Activated T-cell treated with anti-CD3 and anti-CD28 coated beads, Interleukin-2, amount 50 U/mL, for 48 hours (primary cell): ENCODE data around the gene ASCL2.

Experiments used
- DNase-seq, 2 experiments: peaks; one replicate each; pipeline ENCODE4 v3.0.0-alpha.2; 2020

ASCL2 gene

DNA sequence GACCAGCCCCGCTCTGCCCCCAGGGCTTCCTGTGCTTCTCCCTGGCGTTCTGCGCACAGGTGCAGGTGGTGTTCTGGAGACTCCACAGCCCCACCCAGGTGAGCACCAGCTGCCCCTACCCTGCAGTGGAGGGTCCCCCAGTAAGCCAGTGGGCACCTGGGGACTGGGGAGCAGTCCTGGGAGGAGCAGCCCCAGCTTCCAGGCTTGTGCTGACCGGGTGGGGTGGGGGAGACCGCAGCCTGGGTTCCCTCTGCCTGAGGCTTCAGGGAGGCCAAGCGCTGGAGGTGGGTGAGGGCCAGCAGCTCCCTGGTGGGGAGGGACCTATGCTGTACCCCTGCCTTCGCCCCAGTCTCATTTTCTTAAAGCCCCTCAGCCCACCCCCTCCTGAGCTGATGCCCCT, 38.3 kb upstream of the ASCL2 start:
- no peak for DNase-seq

DNA sequence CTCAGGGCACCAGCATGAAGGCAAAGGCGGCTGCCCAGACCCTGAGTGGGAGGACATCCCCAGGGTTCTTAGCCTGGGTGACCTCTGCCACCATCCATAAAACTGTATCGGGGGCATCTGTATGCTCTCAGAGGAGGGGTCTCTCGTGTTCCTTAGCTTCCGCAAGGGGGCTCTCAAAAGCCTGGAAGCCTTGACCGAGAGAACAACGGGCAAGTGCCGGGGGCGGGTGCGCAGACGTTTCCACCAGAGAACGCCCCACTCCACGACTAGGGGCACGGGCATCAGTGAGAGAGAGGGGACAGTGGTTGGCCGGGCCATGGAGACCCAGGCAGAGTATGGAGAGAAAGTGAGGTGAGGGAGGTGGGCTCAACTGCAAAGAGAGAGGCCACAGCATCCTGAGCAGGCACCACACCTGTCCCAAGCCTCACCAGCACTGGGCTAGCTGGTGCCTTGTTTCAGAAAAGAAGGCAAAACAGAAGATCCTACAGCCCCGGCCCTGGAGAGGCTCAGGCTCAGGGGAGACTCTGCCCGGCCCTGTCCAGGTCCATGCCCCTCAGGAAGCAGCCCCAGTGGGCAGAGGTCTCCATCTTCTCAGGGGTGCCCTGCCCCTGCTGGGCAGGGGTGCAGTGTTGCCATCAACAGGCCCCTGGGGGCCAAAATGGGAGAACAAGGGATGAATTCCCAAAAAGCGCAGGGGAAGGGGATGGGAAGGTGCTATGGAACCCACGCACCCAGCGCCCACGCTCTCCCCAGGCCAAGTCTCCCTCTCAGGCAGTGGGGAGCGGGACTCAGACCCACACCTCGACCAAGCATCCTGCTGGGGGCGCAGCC, 37.3 kb upstream of the ASCL2 start:
- DNase-seq, result no peak

DNA sequence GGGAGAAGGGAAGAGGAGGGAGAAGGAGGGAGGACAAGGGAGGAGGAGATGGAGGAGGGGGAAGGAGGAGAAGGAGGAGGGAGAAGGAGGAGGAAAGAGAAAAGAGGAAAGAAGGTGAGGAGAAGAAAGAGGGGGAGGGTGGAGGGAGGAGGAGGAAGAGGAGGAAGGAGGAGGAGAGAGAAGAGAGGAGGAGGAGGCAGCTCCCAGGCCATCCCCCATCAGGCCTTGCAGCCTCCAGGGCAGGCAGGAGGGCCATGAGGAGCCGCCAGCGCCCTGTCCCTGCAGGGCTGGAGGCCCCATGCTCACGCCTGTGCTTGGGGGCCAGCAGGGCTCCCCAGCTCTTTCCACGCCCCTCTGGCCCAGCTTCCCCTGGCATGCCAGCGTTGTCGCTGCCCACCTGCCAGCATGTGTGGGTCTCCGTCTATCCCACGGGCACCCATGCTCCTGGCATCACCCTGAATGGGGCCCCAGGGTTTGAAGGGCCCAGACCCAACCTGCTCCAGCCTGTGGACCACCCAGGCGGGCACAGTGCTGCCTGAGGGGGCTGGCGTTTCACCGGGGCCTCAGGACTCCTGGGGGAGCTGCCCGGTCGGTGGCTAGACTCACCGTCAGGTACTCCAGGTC, 36.6 kb upstream of the ASCL2 start:
- no peak for DNase-seq

DNA sequence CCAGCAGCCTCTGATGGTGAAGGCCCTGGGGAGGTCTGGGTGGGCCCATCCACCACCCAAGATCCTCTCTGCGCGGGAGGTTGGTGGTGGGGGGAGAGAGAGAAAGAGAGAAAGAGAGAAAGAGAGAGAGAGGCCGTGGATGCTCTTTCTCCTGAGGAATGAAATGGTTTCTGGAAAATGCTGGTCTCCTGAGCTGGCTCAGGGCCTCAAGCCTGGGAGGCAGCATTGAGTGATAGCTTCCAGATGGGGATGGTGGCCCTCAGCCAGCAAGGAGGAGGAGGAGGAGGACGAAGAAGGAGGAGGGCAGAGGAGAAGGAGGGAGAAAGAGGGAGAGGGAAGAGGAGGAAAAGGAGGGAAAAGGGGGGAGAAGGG, 36.0 kb upstream of the ASCL2 start:
- DNase-seq, result no peak

DNA sequence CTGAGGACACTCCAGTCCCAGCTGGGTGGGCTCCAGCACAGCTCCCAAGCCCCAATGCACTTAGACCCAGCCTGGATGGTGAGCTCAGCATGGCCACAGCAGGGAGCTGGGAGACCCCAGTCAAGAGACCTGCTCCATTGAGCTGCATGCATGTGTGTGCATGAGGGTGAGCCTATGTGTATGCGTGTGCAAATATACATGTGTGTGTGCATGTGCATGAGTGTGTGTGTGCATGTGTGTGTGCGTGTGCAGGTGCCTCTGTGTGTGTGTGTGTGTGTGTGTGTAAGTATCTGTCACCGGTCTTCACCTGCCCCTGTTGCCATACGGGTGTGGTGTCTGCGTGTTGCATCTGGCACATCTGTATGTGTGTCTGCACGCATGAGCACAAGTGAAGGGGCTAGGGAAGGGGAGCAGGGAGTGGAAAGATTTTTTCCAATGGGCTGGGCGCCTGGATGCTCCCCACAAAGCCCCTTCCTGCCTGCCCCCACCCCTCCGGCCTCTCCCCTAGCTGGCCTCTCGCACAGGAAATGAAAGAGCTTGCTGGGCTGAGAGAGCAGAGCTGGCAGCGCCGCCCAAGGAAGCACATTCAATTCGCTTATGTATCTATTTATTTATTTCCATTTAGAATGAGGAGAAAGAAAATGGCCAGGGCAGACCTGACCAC, 35.5 kb upstream of the ASCL2 start:
- peak; percentile 59 to 62 for DNase-seq

DNA sequence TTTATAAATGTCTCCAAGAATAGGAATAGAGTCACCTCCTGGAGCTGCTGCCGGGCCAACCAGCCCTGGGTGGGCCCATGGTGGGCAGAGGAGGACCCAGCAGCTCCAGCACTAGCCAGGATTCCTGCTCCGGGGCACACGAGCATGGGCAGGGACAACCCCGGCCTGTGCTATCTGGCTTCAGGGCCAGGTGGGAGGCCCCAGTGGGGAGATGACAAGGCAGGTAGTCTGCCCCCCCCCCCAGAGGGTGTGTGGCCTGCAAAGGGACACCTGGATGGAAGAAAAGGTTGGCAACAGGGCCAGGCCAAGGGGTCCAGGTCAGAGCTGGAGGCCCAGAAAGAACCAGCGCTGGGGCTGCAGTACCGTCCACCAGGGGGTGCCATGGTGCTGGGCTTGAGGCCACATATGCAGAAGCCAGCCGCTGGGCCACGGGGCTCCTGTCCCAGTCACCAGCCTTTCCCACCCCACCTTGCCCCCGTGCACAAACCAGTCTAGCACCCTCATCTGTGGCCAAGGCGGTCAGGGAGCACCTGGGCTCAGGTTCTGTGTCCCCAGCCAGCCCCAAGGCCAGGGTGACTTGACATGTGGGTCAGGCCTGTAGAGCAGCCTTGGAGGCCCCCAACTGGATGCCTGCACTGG, 34.9 kb upstream of the ASCL2 start:
- peak; percentile 91 to 93 for DNase-seq

DNA sequence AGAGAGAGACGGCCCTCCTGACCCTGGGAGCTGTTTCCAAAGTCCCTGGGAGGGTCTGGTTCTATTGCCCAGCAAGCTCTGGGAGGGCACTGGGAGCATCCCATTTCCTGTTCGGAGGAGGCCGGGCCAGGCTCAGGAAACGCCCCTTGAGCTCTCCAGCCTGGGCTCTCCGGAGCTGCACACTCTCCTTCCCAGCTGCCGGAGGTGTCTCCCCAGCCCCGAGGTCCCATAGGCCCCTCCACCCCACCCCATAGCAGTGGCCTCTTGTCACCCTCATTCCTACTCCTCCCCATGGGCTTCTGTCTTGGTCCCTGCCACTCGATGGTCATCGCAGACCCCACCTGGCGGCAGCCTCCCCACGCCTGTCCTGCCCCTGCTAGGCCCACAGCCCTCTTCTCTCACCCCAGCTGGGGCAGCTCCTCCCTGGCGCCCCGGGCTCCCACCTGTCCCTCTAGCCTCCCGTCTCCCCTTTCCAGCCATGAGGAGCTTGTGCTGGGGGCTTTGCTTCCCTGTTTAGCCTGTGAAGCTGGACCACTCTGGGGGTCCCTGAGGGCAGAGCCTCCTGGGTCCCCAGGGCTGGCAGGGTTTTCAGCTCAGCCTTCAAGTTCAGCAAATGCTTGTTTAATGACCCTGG, 34.2 kb upstream of the ASCL2 start:
- peak in 1 of 2 experiments; percentile 36 for DNase-seq

DNA sequence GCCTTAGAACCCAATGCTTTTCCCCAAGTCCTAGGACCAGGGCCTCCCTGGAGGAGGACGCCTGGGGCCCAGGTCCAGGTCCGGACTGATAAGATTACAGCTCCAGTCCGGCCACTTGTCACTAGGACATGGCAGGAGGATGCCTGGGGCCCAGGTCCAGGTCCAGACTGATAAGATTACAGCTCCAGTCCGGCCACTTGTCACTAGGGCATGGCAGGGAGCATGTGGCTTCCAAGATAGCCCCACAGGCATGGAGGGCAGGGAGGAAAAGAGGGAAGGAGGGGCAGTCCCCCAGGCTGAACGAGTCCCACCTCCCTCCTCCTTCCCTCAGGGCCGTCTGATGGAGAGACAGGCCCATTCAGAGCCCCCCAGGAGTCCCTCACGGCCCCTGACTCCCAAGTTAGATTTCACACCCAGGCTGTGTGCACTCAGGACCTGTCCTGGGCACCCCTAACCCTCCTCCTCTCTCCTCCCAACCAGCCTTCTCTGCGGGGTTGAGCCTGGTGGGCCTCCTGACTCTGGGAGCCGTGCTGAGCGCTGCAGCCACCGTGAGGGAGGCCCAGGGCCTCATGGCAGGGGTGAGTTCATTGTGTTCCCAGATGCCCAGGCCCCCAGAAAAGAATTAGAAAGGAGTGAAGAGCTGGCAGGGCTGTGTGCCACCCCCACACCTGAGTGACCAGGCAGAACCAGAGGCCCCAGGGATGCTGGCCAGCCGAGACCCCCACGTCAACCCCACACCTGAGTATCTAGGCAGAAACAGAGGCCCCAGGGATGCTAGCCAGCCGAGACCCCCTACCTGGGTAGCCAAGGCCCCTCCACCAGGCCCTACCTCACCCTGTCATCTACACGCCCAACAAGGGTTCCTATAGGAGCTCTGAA, 33.5 kb upstream of the ASCL2 start:
- peak; percentile 24 to 27 for DNase-seq

DNA sequence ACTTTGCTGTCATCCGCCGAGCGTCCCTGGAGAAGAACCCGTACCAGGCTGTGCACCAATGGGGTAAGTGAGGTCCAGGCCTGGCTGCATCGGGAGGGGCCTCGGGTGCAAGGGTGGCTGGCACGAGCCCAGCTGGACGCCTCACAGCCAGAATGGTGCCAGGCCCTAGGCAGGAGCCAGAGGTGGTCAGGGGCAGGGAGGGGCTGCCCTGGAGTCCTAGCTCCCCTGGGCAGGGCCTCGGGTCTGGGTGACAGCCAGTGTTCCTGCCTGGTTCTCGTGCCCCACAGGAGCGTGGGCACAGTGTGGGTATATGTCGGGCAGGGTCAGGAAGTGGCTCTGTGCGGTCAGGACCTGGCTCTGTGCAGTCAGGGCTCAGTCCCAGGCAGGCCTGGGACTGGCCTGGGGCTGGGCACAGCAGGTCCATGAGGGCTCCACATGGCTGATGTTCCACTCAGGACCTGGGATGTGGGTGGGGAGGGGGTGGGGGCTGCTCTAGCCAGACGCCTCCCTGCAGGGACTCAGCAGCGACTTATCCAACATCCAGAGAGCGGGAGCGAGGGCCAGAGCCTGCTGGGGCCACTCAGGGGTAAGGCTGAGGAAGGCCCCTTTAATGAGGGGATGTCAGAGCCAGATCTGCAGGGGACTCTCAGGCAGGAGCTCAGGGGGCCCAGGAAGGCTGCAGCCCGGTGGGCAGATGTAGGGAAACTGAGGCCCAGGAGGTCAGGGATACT, 32.7 kb upstream of the ASCL2 start:
- peak; percentile 44 to 45 for DNase-seq

DNA sequence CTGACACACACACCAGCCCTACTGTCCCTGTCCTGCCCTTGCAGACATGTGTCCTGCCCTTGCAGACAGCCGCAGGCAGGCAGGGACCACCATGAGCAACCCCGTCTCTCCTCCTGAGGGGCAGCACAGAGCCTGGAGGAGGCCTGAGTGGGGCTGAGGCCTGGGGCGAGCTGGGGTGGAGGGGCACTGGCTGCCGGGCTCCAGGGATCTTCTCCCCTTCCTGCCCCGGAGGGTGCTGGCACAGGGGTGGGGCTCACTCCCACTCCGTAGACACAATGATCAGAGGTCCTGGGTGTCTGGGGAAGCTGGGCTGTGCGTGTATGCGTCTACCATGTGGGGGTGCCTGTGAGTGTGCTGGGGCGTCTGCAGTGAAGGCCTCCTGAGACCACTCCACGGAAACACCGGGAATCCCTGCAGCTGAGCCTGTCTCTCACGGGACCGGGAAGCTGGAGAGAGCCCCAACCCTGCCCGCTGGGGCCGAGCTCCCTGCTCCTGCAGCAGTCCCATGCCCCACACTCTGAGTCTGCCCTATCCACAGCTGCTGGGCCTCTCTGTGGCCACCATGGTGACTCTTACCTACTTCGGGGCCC, 32.0 kb upstream of the ASCL2 start:
- DNase-seq, result peak; percentile 59 to 65

DNA sequence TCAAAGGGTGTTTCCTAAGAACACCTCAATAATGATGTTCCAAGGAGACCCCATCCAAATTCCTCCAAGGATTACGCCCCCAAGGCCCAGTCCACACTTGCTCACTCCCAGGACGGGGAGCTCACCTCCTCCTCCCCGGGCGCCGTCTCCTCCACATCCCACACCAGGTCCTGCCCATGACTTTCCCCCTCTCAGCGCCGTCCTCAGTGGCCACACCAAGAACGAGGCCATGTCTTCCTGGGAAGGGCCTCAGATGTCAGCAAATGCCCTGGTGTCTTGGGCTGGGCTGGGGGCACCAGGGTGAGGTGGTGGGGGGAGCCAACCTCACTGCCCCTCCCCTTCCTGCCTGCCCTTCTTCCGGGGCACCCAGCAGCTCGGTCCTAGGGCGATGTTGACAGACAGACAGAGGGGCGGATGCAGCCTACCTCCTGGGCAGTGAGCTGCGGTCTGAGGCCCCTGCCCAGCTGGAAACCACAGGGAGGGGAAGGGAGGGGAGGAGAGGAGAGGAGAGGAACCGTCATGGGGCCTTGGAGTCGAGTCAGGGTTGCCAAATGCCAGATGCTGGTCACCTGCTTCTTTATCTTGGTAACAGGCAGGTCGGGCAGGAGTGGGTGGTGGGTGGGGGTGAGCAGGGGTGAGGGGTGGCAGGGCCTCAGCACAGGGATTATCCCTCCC, 31.4 kb upstream of the ASCL2 start, which contains the start of the genes C11orf21 and TSPAN32:
TSS of gene C11orf21 (minus strand) at position 288 of the 675 bp plus-strand sequence. CDS start at position 178, 110 bp downstream.
TSS of gene TSPAN32 (plus strand) at position 383 of the 675 bp plus-strand sequence. CDS start at position 520, 137 bp downstream.
- peak; percentile 67 to 76 for DNase-seq

DNA sequence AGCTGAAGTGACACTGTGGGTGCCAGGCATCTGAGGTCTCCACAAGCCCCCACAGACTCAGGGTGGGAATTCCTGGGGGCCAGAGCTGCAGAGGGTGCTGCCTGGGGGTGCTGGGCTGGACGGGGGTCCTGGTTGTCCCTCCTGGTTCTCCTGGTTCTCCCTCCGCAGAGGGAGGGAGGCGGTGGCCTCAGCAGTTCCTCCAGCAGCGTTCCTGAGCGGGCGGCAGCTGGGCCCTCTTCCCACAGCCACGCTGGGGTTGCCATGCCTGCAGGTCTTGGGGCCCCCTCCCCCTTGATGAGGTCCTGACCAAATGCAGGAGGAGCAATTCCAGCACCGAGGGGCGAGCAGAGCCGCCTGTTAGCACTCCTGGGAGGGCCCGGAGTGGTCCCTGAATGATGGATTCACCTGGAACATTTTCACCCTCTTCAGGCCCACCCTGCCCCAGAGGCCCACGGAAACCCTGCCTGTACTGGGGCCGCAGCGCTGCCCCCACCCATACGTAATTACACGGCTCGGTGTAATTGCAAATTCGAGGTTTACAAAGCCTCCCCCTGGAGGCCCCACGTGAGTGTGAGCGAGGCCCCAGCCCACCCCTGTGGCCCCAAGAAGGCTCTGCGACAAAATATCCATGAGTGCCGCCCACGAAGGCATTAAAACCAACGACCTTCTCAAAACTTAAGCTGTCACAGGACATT, 30.7 kb upstream of the ASCL2 start:
- DNase-seq, result peak; percentile 37 to 41

DNA sequence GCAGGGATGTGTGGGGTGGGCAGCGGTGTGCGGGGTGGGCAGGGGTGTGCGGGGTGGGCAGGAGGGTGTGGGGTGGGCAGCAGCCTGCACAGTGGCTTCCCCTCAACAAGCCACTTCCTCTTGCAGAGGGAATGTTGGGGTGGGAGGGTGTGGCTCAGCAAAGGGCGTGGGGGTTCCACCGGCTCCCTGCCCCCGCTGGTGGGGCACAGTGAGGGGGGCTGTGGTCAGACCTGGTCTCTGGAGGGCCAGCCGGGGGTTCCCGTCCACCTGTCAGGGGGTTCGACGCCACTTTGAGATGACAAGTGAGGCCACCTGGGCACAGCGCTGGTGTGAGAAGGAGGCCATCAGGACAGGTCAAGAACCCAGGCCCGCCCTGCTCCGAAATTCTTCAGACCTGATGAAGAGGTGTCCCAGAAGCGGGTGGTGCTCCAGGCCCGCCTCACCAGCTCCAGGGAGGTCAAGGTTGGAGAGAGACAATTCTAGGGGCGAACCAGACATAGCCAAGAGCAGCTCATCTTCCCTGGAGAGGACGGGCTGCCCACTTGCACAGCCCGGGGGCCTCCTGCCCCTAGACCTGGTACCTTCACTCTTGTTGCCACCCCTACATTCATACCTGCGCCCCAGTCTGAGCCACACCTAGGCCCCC, 30.0 kb upstream of the ASCL2 start:
- DNase-seq, result peak; percentile 31 to 35

DNA sequence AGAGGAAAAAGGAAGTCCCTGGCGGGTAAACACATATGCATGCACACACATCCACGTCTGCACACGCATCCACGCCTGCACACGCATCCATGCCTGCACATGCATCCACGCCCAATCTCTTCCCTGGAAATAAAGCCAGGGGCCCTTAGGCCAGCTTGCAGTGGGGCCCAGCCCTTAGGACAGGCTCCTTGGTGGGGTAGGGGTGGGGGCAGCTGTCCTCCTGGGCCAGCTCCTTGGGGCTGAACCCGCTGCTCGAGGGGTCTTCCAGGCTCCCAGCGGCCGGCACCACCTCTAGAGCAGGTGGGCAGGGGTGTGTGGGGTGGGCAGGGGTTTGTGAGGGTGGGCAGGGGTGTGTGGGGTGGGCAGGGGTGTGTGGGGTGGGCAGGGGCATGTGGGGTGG, 29.4 kb upstream of the ASCL2 start:
- DNase-seq, result no peak

DNA sequence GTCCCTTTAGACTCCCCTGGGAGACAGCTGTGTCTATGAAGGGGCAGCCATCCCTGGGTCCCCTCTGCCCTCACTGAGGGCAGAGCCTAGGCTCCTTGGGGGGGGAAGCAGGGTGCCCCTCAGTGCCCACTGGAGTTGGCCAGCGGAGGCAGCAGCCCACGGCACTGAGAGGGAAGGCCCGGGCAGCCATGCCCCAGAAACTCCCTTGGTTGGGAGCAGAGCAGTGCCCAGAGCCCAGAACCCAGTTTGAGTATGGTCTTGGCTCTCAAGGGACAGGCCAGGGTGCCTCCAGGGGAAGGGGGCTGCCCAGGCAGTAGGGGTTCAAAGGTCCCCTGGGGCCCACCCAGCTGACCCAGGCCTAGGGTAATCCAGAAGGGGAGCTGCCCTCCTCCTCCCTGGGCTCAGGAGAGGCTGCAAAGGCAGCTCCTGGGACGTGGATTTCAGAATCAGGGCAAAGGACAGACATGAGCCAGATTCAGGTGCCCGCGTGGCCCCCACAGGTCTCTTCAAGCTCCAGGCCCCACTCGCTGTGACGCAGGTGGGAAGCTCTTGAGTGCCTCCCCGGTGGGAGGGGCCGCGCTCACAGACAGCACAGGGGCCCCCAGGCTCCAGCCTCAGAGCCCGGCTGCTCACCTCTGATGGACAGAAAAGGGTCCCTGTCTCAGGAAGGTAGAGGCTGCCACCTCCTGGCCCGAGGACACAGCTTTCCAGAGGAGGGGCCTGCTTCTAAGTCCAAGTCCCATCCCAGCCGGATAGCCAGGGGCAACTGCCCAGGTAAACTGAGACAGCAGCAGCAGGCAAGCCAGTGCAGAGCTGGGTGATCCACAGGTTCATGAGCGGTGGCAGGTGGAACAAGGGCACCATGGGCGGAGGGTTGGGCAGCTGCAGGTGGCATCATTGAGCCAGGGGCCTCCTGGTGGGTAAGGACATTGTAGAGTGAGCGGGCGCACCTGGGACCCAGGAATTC, 28.7 kb upstream of the ASCL2 start:
- peak; percentile 52 to 53 for DNase-seq

DNA sequence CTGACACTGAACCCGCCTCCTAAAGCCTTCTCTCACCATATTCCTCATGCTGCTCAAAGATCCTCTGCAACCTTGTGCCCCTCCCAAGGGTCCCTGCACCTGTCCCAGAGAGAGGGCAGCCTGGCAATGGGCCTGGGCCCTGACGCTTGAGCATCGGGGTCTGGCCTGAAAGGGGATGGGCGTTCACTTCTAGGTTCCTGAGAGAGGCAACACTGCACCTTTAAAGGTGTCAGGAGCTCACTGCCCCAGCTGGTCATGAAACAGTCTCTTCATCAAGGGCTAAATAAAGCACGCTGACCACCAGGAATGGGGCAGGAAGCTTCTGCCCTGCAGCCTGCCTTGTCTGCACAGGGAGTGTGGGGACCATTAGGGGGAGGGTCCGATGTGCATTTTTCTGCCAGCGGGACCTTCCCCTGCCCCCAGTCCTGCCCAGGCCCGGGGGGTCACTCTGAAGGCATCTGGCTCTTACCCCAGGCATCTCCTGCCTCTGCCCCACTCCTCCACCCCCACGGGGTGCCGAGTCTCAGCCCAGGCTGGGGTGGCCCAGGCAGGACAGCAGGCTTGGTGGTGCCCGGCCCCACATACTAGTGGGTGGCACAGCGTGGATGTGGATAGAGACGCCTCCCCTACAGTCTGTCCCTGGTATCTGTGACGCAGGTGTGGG, 27.9 kb upstream of the ASCL2 start:
- peak; percentile 11 to 12 for DNase-seq

DNA sequence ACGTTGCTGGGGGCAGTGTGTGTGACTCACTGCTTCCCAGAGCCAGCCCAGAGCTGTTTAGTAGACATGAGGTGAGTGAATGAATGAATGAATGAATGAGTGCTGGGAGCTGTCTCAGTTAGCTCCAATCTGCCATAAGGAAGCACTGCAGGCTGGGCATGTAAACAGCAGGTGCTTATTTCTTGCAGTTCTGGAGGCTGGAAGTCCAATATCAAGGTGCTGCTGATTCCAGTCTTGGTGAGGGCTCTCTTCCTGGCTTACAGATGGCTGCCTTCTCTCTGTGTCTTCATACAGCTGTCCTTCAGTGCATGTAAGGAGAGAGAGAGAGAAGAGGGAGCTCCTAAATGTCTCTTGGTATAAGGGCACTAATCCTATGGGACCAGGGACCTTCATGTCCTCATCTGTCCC, 27.2 kb upstream of the ASCL2 start:
- no peak for DNase-seq
